ENCODE measurements around the gene RIN3. TPM values are rescaled to one million over a fixed set of nuclear protein-coding genes. Genes with fewer than 3 reads are reported as not detected.

The RIN3 gene
- total RNA-seq, 1 donor from 2014 or later: 0.22 TPM

- no peak for DNase-seq (ENCODE audit: low spot score)
- Histone ChIP-seq H3K79me2 (ENCODE audit: low read depth) (no peaks in the 10 kb centered on the region), H3K4me3 (no peak overlapping the region), H3K4me1 (no peaks in the 10 kb centered on the region), H3K9me3 (ENCODE audit: low read depth) (no peaks in the 10 kb centered on the region), H2AFZ (replicated peaks) (no peak overlapping the region), H3K27me3 (no peaks in the 10 kb centered on the region), H3K4me2 (no peak overlapping the region), H4K20me1 (ENCODE audit: low read depth) (no peaks in the 10 kb centered on the region), H3K9ac (no peak overlapping the region), H3K27ac (no peak overlapping the region), H3F3A (ENCODE audit: low read depth) (no peaks in the 10 kb centered on the region), H3K36me3 (no peaks in the 10 kb centered on the region)
- H3K36me3 Mint-ChIP-seq: no peaks in the 10 kb centered on the region
- H3K4me3 Mint-ChIP-seq: no peak overlapping the region
- H3K27ac Mint-ChIP-seq: peak overlapping the region; percentile 25
- peaks cover 2% of the 10 kb centered on the region for H3K9me3 Mint-ChIP-seq
- peaks cover 5% of the 10 kb centered on the region for H3K4me1 Mint-ChIP-seq
- TF ChIP-seq CTCF (IDR thresholded peaks at IDR 0.05) (no peak), EZH2phosphoT487 (IDR thresholded peaks at IDR 0.05) (no peak), EZH2 (IDR thresholded peaks at IDR 0.05) (no peak)
- H3K27me3 Mint-ChIP-seq (ENCODE audit: insufficient read depth, low read depth): peaks cover 2% of the 10 kb centered on the region
Observed at GRCh38 chr14:92670643-92671366, 157.2 kb downstream of the RIN3 start.

- Mint-ChIP-seq H3K36me3 (peaks cover 2% of the 10 kb centered on the region), H3K27me3 (ENCODE audit: insufficient read depth, low read depth) (peaks cover 2% of the 10 kb centered on the region), H3K4me1 (peaks cover 11% of the 10 kb centered on the region), H3K4me3 (no peak overlapping the region), H3K9me3 (peaks cover 2% of the 10 kb centered on the region), H3K27ac (no peak overlapping the region)
- no peaks in the 10 kb centered on the region for H3K4me1 ChIP-seq
- H3K9me3 ChIP-seq (ENCODE audit: low read depth): no peaks in the 10 kb centered on the region
- no peaks in the 10 kb centered on the region for H4K20me1 ChIP-seq (ENCODE audit: low read depth)
- H2AFZ ChIP-seq (replicated peaks): no peak overlapping the region
- no peaks in the 10 kb centered on the region for H3K36me3 ChIP-seq
- no peaks in the 10 kb centered on the region for H3F3A ChIP-seq (ENCODE audit: low read depth)
- H3K27me3 ChIP-seq: no peaks in the 10 kb centered on the region
- H3K4me2 ChIP-seq: no peak overlapping the region
- H3K4me3 ChIP-seq: no peak overlapping the region
- H3K79me2 ChIP-seq (ENCODE audit: low read depth): no peaks in the 10 kb centered on the region
- H3K27ac ChIP-seq: no peak overlapping the region
- H3K9ac ChIP-seq: no peak overlapping the region
- TF ChIP-seq EZH2 (IDR thresholded peaks at IDR 0.05) (no peak), CTCF (IDR thresholded peaks at IDR 0.05) (no peak), EZH2phosphoT487 (IDR thresholded peaks at IDR 0.05) (no peak)
- no peak for DNase-seq (ENCODE audit: low spot score)
Observed at GRCh38 chr14:92673601-92674150, 160.1 kb downstream of the RIN3 start.

- Mint-ChIP-seq H3K4me1 (peaks cover 11% of the 10 kb centered on the region), H3K27ac (no peak overlapping the region), H3K36me3 (peaks cover 2% of the 10 kb centered on the region), H3K4me3 (no peak overlapping the region), H3K9me3 (no peaks in the 10 kb centered on the region), H3K27me3 (ENCODE audit: insufficient read depth, low read depth) (peaks cover 2% of the 10 kb centered on the region)
- no peak for DNase-seq (ENCODE audit: low spot score)
- H3K27ac ChIP-seq: no peak overlapping the region
- H3K36me3 ChIP-seq: no peaks in the 10 kb centered on the region
- no peaks in the 10 kb centered on the region for H3K4me1 ChIP-seq
- no peaks in the 10 kb centered on the region for H4K20me1 ChIP-seq (ENCODE audit: low read depth)
- no peak for TF ChIP-seq EZH2phosphoT487 (IDR thresholded peaks at IDR 0.05)
- TF ChIP-seq CTCF (IDR thresholded peaks at IDR 0.05): no peak
- TF ChIP-seq EZH2 (IDR thresholded peaks at IDR 0.05): no peak
- H2AFZ ChIP-seq (replicated peaks): no peak overlapping the region
- no peaks in the 10 kb centered on the region for H3F3A ChIP-seq (ENCODE audit: low read depth)
- H3K4me3 ChIP-seq: no peak overlapping the region
- no peaks in the 10 kb centered on the region for H3K9me3 ChIP-seq (ENCODE audit: low read depth)
- H3K79me2 ChIP-seq (ENCODE audit: low read depth): no peaks in the 10 kb centered on the region
- H3K9ac ChIP-seq: no peak overlapping the region
- no peaks in the 10 kb centered on the region for H3K27me3 ChIP-seq
- no peak overlapping the region for H3K4me2 ChIP-seq
Observed at GRCh38 chr14:92675421-92675820, 161.8 kb downstream of the RIN3 start.

Data from neural progenitor cell (in vitro differentiated cells).